A549 (cell line): Measurements from ENCODE around the gene SHTN1. TPM values are rescaled to one million over a fixed set of nuclear protein-coding genes. Genes with fewer than 3 reads are reported as not detected.

Source experiments
- ATAC-seq, 2 experiments: fragments of 200-7000 bp in 1 of 2; fragments of >200 bp in 1 of 2; cut with Nextera tagmentation in 1 of 2; cut with Tn5 transposase in 1 of 2; 3 replicates each; pipeline versions ENCODE4 v1.8.0 to v1.9.1; 2018 to 2020; ENCODE audit warnings: mild to moderate bottlenecking in 1 of 2, moderate library complexity in 1 of 2
- CTCF ChIA-PET: fragments of 300-600 bp; sonication (Branson Sonifier 250); formaldehyde crosslinking; extraction: SDS; loops from one replicate; lab custom pipeline; 2021; ENCODE audit warnings: antibody characterized with exemption, inconsistent platforms; lab: Yijun Ruan, JAX
- POLR2A ChIA-PET: fragments of 350-600 bp; formaldehyde crosslinking; extraction: SDS; loops from one replicate; lab custom pipeline; 2021; ENCODE audit warnings: antibody characterized with exemption, inconsistent platforms; lab: Yijun Ruan, JAX
- DNase-seq, 2 experiments: peaks; one replicate each; pipeline versions ENCODE4 v3.0.0 to v3.0.0-alpha.2; 2011 to 2016; ENCODE audit warnings: low read depth in 1 of 2, low spot score in 1 of 2
- FAIRE-seq: peaks from 2 replicates; lab custom pipeline; 2011; peaks lifted over from hg19 to GRCh38; lab: Jason Lieb, UNC
- H3K27ac ChIP-seq, 2 experiments: fragments of >200 bp; sonication (Bioruptor Twin); formaldehyde crosslinking; 3 replicates each; pipeline ENCODE4 v1.5.1; 2016 to 2017
- H3K4me1 ChIP-seq: fragments of >200 bp; sonication (Bioruptor Twin); formaldehyde crosslinking; 3 replicates; pipeline ENCODE4 v1.6.1; 2016
- H3K4me2 ChIP-seq: fragments of >200 bp; sonication (Bioruptor Twin); formaldehyde crosslinking; 3 replicates; pipeline ENCODE4 v1.6.1; 2016
- H3K4me3 ChIP-seq: fragments of >200 bp; sonication (Bioruptor Twin); formaldehyde crosslinking; 3 replicates; pipeline ENCODE4 v1.5.1; 2016
- H3K9me3 ChIP-seq: fragments of >200 bp; sonication (Bioruptor Twin); formaldehyde crosslinking; 3 replicates; pipeline ENCODE4 v1.6.1; 2016
- BCL3 ChIP-seq: fragments of >200 bp; sonication (Bioruptor Twin); formaldehyde crosslinking; IDR thresholded peaks from 3 replicates; pipeline ENCODE4 v1.6.1; 2016
- BHLHE40 ChIP-seq: IDR thresholded peaks from 2 replicates; pipeline ENCODE4 v1.6.1; 2012; ENCODE audit warnings: low read depth, low read length, inconsistent platforms
- EHMT2 ChIP-seq: fragments of 200-600 bp; sonication (generic); IDR thresholded peaks from 2 replicates; pipeline ENCODE4 v1.6.1; 2016; ENCODE audit warnings: antibody characterized with exemption, low read depth, mild to moderate bottlenecking, moderate library complexity
- EP300 ChIP-seq, 2 experiments: fragments of >200 bp; sonication (Bioruptor Twin); formaldehyde crosslinking; IDR thresholded peaks; 2 replicates in 1 of 2; 3 replicates in 1 of 2; pipeline ENCODE4 v1.6.1; 2016 to 2017
- FOSB ChIP-seq: fragments of 250-450 bp; sonication (Bioruptor Pico); IDR thresholded peaks from 2 replicates; pipeline ENCODE4 v1.5.0; 2020; ENCODE audit warnings: mild to moderate bottlenecking, moderate library complexity
- FOSL2 ChIP-seq, 2 experiments: fragments of 450-650 bp in 1 of 2; fragments of >200 bp in 1 of 2; sonication (Bioruptor Twin) in 1 of 2; formaldehyde crosslinking; IDR thresholded peaks; 2 replicates each; pipeline versions ENCODE4 v1.5.0 to v1.6.1; 2016 to 2020; ENCODE audit warnings: mild to moderate bottlenecking in 1 of 2, moderate library complexity in 1 of 2
- HEYL ChIP-seq: fragments of 250-450 bp; sonication (Bioruptor Pico); IDR thresholded peaks from 2 replicates; pipeline ENCODE4 v1.8.0; 2021; ENCODE audit warnings: mild to moderate bottlenecking, moderate library complexity
- HOXA7 ChIP-seq: fragments of 250-450 bp; sonication (Bioruptor Pico); IDR thresholded peaks from 2 replicates; pipeline ENCODE4 v1.5.0; 2020; ENCODE audit warnings: mild to moderate bottlenecking, moderate library complexity
- JUN ChIP-seq, 2 experiments: fragments of >200 bp; sonication (Bioruptor Twin); formaldehyde crosslinking; IDR thresholded peaks; 2 replicates in 1 of 2; 3 replicates in 1 of 2; pipeline ENCODE4 v1.6.1; 2016 to 2017
- JUNB ChIP-seq: fragments of >200 bp; sonication (Bioruptor Twin); formaldehyde crosslinking; IDR thresholded peaks from 2 replicates; pipeline ENCODE4 v1.6.1; 2016
- KDM1A ChIP-seq: fragments of 200-600 bp; sonication (generic); IDR thresholded peaks from 2 replicates; pipeline ENCODE4 v1.6.1; 2016; ENCODE audit warnings: low read depth, mild to moderate bottlenecking
- MAFK ChIP-seq: fragments of 450-650 bp; IDR thresholded peaks from 2 replicates; pipeline ENCODE4 v1.6.1; 2014; ENCODE audit not compliant: partially characterized antibody
- MAZ ChIP-seq: fragments of 150-350 bp; IDR thresholded peaks from 2 replicates; pipeline ENCODE4 v1.6.1; 2014; ENCODE audit warnings: antibody characterized with exemption, low read depth, low read length, borderline replicate concordance
- MYC ChIP-seq: IDR thresholded peaks from 2 replicates; pipeline ENCODE4 v1.6.1; 2012; ENCODE audit warnings: mild to moderate bottlenecking, inconsistent platforms, low read length, improper control_type of control experiment, borderline replicate concordance
- NFE2L2 ChIP-seq: fragments of 150-350 bp; conservative IDR thresholded peaks from 2 replicates; pipeline ENCODE4 v1.6.1; 2014; ENCODE audit warnings: low read length
- NPAS2 ChIP-seq: fragments of 250-450 bp; sonication (Bioruptor Pico); IDR thresholded peaks from 2 replicates; pipeline ENCODE4 v1.8.0; 2022; ENCODE audit warnings: mild to moderate bottlenecking, moderate library complexity, borderline replicate concordance
- PBX3 ChIP-seq: IDR thresholded peaks from 2 replicates; pipeline ENCODE4 v1.6.1; 2012
- PHF8 ChIP-seq: fragments of 200-600 bp; sonication (generic); IDR thresholded peaks from 2 replicates; pipeline ENCODE4 v1.6.1; 2016; ENCODE audit warnings: low read depth, mild to moderate bottlenecking, antibody characterized with exemption, moderate library complexity, borderline replicate concordance
- POLR2A ChIP-seq: IDR thresholded peaks from 2 replicates; pipeline ENCODE4 v1.6.1; 2012; ENCODE audit warnings: mild to moderate bottlenecking, low read length
- RAD21 ChIP-seq, 2 experiments: fragments of >200 bp in 1 of 2; sonication (Bioruptor Twin) in 1 of 2; formaldehyde crosslinking in 1 of 2; IDR thresholded peaks in 1 of 2; conservative IDR thresholded peaks in 1 of 2; 2 replicates in 1 of 2; 3 replicates in 1 of 2; pipeline ENCODE4 v1.6.1; 2012 to 2018; ENCODE audit warnings: inconsistent platforms in 1 of 2
- RARB ChIP-seq: fragments of 250-450 bp; sonication (Bioruptor Pico); IDR thresholded peaks from 2 replicates; pipeline ENCODE4 v1.8.0; 2021; ENCODE audit warnings: mild to moderate bottlenecking, moderate library complexity
- REST ChIP-seq: fragments of 200-600 bp; sonication (generic); IDR thresholded peaks from 2 replicates; pipeline ENCODE4 v1.6.1; 2016; ENCODE audit warnings: antibody characterized with exemption, mild to moderate bottlenecking, moderate library complexity
- TP53 ChIP-seq: fragments of 250-450 bp; sonication (Bioruptor Pico); IDR thresholded peaks from 2 replicates; pipeline ENCODE4 v1.5.0; 2021; ENCODE audit warnings: mild to moderate bottlenecking, moderate library complexity
- ZC3H11A ChIP-seq: fragments of 450-650 bp; IDR thresholded peaks from 2 replicates; pipeline ENCODE4 v1.6.1; 2014; ENCODE audit warnings: antibody characterized with exemption, mild to moderate bottlenecking
- ZNF302 ChIP-seq: fragments of 250-450 bp; sonication (Bioruptor Pico); IDR thresholded peaks from 2 replicates; pipeline ENCODE4 v1.9.0; 2021; ENCODE audit warnings: inconsistent platforms, mild to moderate bottlenecking, moderate library complexity
- WGBS: methylation state at CpG from one replicate; pipeline ENCODE4 v1.1.6; 2017; ENCODE audit errors: missing lambda C conversion rate; 5-methylcytosine and 5-hydroxymethylcytosine counted together
- polyA minus RNA-seq: library from RNA; depleted of rRNA, polyadenylated mRNA; stranded (reverse); fragments of >200 nt; gene quantifications from 2 replicates; pipeline ENCODE4 v1.2.3, GENCODE V29; 2011; rRNA and poly(A)+ RNA removed
- polyA plus RNA-seq, 4 experiments: library from polyadenylated mRNA; depleted of rRNA in 3 of 4; stranded (reverse); fragments of >200 nt; fragmentation: RNase III in 1 of 4; extraction: RNeasy Plus Mini Kit Qiagen cat#74134 plus additional on column Dnase treatment in 1 of 4; gene quantifications; 2 replicates in 3 of 4; 3 replicates in 1 of 4; pipeline ENCODE4 v1.2.3, GENCODE V29; 2011 to 2017

SHTN1 gene
- polyA plus RNA-seq (2011; rRNA removed) = 44.2 and 63.1 TPM in 2 replicates
- polyA plus RNA-seq (2012; cell fraction: cytosol; rRNA removed) = 8.4 and 8.8 TPM in 2 replicates
- polyA plus RNA-seq (2012; cell fraction: nucleus; rRNA removed) = 7.3 and 14.2 TPM in 2 replicates
- polyA plus RNA-seq (2017; fragmentation: RNase III; extraction: RNeasy Plus Mini Kit Qiagen cat#74134 plus additional on column Dnase treatment) = 21.7 to 25.1 TPM (median 23.6 TPM) in 3 replicates
- polyA minus RNA-seq = 12.0 and 14.8 TPM in 2 replicates

GRCh38 chr10:117005026-117005526, at the start of gene SHTN1:
Gene SHTN1, minus strand, starts transcription at chr10:117005187. Its CDS starts 108 bp downstream, at chr10:117005079.
- WGBS = 1% methylated on average over 22 of the region's 46 CpGs
- Histone ChIP-seq H3K9me3 (peaks cover 15% of the 10 kb centered on the region), H3K4me3 (peak within 1 kb of the TSS; percentile 89), H3K27ac (peak within 1 kb of the TSS; percentile 98 to 99), H3K4me2 (peak within 1 kb of the TSS; percentile 80), H3K4me1 (peaks cover 32% of the 10 kb centered on the region)
- no peak for FAIRE-seq
- peak; percentile 86 to 88 for ATAC-seq
- ChIA-PET CTCF (interaction anchor here (0.9 to 1.7 kb wide), 8 partner anchors 9 to 170 kb away, joined by 3 to 5 read pairs (median 4); no protein-coding TSS in a partner anchor), POLR2A (interaction anchor here (0.6 to 1.1 kb wide), 4 partner anchors 57 to 263 kb away, joined by 3 to 4 read pairs (median 4); partner anchors contain the start of gene HSPA12A)
- DNase-seq = peak; percentile 68 to 88
- TF ChIP-seq BCL3 = peak; percentile 86; the same call in 2 of the 3 replicates
- 0 out of 5 replicates have a peak, but pooled peaks of 1 of the 2 experiments have one; percentile 5 for TF ChIP-seq RAD21 (conservative IDR thresholded peaks at IDR 0.05 in 1 of 2, IDR thresholded peaks at IDR 0.05 in 1 of 2)
- peak; percentile 75 for TF ChIP-seq BHLHE40
- TF ChIP-seq PHF8 = peak; percentile 81; the same call in 1 of the 2 replicates
- no peak for TF ChIP-seq EHMT2
- TF ChIP-seq ZNF302 (CRISPR knock-in tag) = no peak
- TF ChIP-seq JUN (IDR thresholded peaks at IDR 0.05) = peak; percentile 55 to 78; a peak in 4 of 5 replicates
- TF ChIP-seq FOSL2 (IDR thresholded peaks at IDR 0.05) = no peak
- TF ChIP-seq FOSL2 (CRISPR knock-in tag; IDR thresholded peaks at IDR 0.05) = peak; percentile 10; the same call in 1 of the 2 replicates
- TF ChIP-seq MAZ = no peak
- TF ChIP-seq POLR2A = peak; percentile 48

GRCh38 chr10:117053482-117053881, 48.5 kb upstream of the SHTN1 start:
- no peak overlapping the region for H3K4me3 ChIP-seq
- 81% methylated on average over 1 of the region's 1 CpG for WGBS
- no peak overlapping the region for H3K4me2 ChIP-seq
- H3K4me1 ChIP-seq = no peaks in the 10 kb centered on the region
- no peak for TF ChIP-seq BHLHE40
- no peak for TF ChIP-seq FOSB (CRISPR knock-in tag)
- TF ChIP-seq HOXA7 (CRISPR knock-in tag) = no peak
- TF ChIP-seq NFE2L2 = peak; percentile 59
- TF ChIP-seq PHF8 = no peak
- no peak for TF ChIP-seq EP300 (IDR thresholded peaks at IDR 0.05)
- TF ChIP-seq MYC = no peak
- TF ChIP-seq MAFK = peak; percentile 79
- no peak for TF ChIP-seq TP53
- no peak for TF ChIP-seq RARB (CRISPR knock-in tag)
- CTCF ChIA-PET = no interaction called here
- H3K27ac ChIP-seq = no peak overlapping the region
- no peak for ATAC-seq
- POLR2A ChIA-PET = no interaction called here
- H3K9me3 ChIP-seq = peaks cover 28% of the 10 kb centered on the region; the same call in 2 of the 3 replicates
- no peak for DNase-seq
- FAIRE-seq = no peak

GRCh38 chr10:117047947-117048346, 43.0 kb upstream of the SHTN1 start:
- ChIA-PET CTCF (no interaction called here), POLR2A (no interaction called here)
- Histone ChIP-seq H3K27ac (no peak overlapping the region), H3K4me2 (no peak overlapping the region), H3K4me1 (no peaks in the 10 kb centered on the region), H3K4me3 (no peak overlapping the region), H3K9me3 (peaks cover 13% of the 10 kb centered on the region; the same call in 1 of the 3 replicates)
- 2% methylated on average over 2 of the region's 2 CpGs for WGBS
- FAIRE-seq (no peak), ATAC-seq (no peak), DNase-seq (no peak)
- TF ChIP-seq NPAS2 (CRISPR knock-in tag) (no peak), ZC3H11A (no peak), REST (no peak), RARB (CRISPR knock-in tag) (no peak), PBX3 (no peak), KDM1A (no peak), POLR2A (no peak), HEYL (CRISPR knock-in tag) (no peak), JUNB (no peak), PHF8 (no peak)
